GM21447 (cell line): ENCODE data around the gene ADGRV1.
"Not testable (repeated sequence)": the region's sequence is repeated elsewhere in the genome, so short reads cannot be mapped to it uniquely, and the experiment has no call there.

Experiments used
- ATAC-seq: cut with Tn5 transposase; IDR thresholded peaks from one replicate; pipeline ENCODE4 v1.9.1; 2021; ENCODE audit not compliant: unreplicated experiment

Gene ADGRV1

DNA sequence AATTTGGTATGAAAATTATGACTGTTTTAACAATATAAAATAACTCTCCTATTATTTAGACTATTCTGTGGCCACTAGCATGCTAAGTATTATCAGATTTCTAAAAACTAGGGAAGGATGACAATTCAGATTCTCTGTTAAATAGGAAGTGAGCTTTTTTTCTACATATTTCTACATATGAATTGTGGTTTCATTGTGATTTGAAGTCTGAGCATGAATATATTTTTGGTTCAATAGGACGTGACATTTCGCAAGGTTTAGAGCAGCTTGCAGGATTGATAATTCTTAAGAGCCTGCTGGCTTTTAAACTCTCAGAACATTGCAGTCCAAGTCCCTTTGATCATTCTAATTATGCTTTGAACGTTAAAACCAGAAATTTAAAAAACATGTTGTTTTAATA is 82.9 kb downstream of the ADGRV1 start:
- no peak for ATAC-seq

DNA sequence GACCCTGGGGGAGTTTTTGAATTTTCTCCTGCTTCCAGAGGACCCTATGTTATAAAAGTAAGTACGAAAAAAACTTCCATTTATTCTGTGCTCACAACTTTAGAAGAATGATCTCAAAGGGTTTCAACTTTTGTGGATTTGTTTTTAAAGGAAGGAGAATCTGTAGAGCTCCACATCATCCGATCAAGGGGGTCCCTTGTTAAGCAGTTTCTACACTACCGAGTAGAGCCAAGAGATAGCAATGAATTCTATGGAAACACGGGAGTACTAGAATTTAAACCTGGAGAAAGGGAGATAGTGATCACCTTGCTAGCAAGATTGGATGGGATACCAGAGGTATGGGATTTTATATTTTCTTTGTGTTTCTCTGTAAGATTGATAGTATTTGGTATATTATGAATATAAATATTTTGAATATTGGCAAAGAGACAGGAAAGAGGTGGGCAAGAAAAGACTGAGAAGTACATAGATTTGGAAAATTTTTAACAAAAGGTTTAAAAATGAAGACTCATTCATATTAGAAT is 84.2 kb downstream of the ADGRV1 start:
- no peak for ATAC-seq

- ATAC-seq = no peak
These were observed 85.5 kb downstream of the ADGRV1 start for GRCh38 chr5:90644132-90644531.

GRCh38 chr5:90645024-90645610 is 86.5 kb downstream of the ADGRV1 start:
- no peak for ATAC-seq

DNA sequence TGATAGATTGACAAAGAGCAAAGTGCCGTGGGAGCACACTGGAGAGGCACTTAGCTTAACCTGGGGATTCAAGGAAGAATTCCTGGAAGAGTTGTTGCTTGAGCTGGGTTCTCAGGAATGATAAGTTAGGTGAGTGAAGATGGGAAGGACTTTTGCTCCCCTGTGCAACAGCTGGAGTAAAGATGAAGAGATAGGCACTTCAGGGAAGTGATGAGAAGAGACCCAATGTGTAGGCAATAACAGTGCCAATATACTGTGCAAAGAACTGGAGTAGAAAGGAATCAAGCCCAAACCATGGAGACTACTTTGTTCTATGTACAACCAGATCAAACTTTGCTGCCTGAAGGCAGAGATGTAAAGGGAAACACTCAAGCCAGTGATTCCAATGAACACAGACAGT is 92.2 kb downstream of the ADGRV1 start:
- ATAC-seq = no peak

GRCh38 chr5:90654215-90654614 is 95.6 kb downstream of the ADGRV1 start:
- ATAC-seq = no peak

GRCh38 chr5:90655423-90655822 is 96.8 kb downstream of the ADGRV1 start:
- ATAC-seq = no peak

- no peak for ATAC-seq
These were observed 98.4 kb downstream of the ADGRV1 start for GRCh38 chr5:90657030-90657429.

DNA sequence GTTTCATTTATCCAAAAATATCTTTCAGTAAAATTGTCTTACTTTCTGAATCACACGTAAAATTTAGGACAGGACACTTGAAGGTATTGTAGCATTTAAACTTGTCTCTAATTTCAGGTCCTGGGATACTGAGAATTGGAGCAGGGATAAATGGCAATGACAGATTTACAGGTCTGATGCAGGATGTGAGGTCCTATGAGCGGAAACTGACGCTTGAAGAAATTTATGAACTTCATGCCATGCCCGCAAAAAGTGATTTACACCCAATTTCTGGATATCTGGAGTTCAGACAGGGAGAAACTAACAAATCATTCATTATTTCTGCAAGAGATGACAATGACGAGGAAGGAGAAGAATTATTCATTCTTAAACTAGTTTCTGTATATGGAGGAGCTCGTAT is 99.2 kb downstream of the ADGRV1 start:
- no peak for ATAC-seq

GRCh38 chr5:90658620-90659019 is 100.0 kb downstream of the ADGRV1 start:
- ATAC-seq = no peak

GRCh38 chr5:90668079-90668565 is 109.5 kb downstream of the ADGRV1 start:
- not testable (repeated sequence) for ATAC-seq

GRCh38 chr5:90675222-90675621 is 116.6 kb downstream of the ADGRV1 start:
- ATAC-seq = no peak

- no peak for ATAC-seq
These were observed 122.4 kb downstream of the ADGRV1 start for GRCh38 chr5:90680921-90681563.

GRCh38 chr5:90682278-90682677 is 123.7 kb downstream of the ADGRV1 start:
- no peak for ATAC-seq

DNA sequence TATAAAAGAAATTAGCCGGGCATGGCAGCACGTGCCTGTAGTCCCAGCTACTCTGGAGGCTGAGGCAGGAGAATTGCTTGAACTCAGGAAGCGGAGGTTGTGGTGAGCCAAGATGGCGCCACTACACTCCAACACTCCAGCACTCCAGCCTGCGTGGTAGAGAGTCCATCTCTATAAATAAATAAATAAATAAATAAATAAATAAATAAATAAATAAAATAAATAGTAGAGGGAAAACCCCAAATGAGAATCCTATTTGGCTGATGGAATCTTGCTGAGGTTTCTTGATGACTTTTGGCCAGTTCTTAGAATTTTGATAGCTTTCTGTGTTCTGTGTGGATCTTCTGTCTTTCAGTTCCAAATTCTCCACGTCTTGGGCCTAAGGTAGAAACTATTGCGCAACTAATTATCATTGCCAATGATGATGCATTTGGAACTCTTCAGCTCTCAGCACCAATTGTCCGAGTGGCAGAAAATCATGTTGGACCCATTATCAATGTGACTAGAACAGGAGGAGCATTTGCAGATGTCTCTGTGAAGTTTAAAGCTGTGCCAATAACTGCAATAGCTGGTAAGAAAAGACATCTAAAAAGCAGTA is 126.9 kb downstream of the ADGRV1 start:
- no peak for ATAC-seq

GRCh38 chr5:90686363-90686762 is 127.8 kb downstream of the ADGRV1 start:
- ATAC-seq = not testable (repeated sequence)

- not testable (repeated sequence) for ATAC-seq
These were observed 128.9 kb downstream of the ADGRV1 start for GRCh38 chr5:90687458-90687857.

- no peak for ATAC-seq
These were observed 130.5 kb downstream of the ADGRV1 start for GRCh38 chr5:90689064-90689463.

- ATAC-seq = no peak
These were observed 131.7 kb downstream of the ADGRV1 start for GRCh38 chr5:90690307-90690706.

DNA sequence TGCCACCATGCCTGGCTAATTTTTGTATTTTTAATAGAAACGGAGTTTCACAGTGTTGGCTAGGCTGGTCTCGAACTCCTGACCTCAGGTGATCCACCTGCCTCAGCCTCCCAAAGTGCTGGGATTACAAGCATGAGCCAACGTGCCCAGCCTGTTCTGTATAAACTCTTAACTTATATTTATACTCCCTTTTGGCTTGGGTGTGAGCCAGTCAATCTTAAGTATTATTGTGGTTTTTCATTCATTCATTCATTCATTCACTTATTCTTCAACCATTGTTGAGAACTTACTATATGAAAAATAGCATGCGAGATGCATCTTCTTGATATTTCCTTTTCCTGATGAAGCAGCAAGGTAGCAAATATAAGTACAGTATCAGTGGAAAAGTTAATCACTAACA is 132.9 kb downstream of the ADGRV1 start:
- ATAC-seq = no peak

DNA sequence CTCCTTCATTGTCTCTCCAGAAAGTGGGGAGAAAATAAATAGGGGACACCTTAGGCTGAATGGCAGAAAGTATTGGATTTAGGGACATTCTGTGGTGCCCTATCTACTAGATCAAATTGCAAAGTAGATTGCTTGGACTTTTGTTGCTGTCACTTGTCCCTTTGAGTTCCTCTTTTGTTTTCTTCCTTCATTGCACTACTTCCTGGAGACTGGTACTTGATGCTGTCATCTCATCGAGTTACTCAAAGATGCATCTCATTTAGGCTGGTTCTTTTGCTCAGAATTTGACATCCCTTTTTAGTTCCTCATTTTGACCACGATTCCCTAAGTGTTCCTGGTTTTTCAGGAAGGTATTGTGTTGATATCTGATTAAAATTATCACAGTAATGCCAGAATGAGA is 137.6 kb downstream of the ADGRV1 start:
- ATAC-seq = no peak

GRCh38 chr5:90700299-90700698 is 141.7 kb downstream of the ADGRV1 start:
- ATAC-seq = no peak
